Hematopoietic multipotent progenitor cell treated with erythropoietin and hydrocortisone succinate and interleukin-3 and kit ligand, for 8 days (in vitro differentiated cells): ENCODE data around the gene RAPSN.

Experiments used
- DNase-seq: peaks from one replicate; pipeline ENCODE4 v3.0.0-alpha.2; 2015

The RAPSN gene

GRCh38 chr11:47448566-47449427 is at the start of gene RAPSN:
TSS of gene RAPSN (minus strand) at chr11:47449136. CDS start at chr11:47448964, 172 bp downstream.
- DNase-seq, result no peak

- DNase-seq, result no peak
Observed at GRCh38 chr11:47498149-47498548, 49.2 kb upstream of the RAPSN start.

- DNase-seq, result no peak
Observed at GRCh38 chr11:47496808-47497207, 47.9 kb upstream of the RAPSN start.

- no peak for DNase-seq
Observed at GRCh38 chr11:47495856-47496217, 46.9 kb upstream of the RAPSN start.

- no peak for DNase-seq
Observed at GRCh38 chr11:47495011-47495855, 46.3 kb upstream of the RAPSN start.

GRCh38 chr11:47489395-47489755 is 40.4 kb upstream of the RAPSN start:
- DNase-seq, result no peak

- no peak for DNase-seq
Observed at GRCh38 chr11:47488674-47489394, 39.9 kb upstream of the RAPSN start.

GRCh38 chr11:47488111-47488510 is 39.2 kb upstream of the RAPSN start:
- no peak for DNase-seq

- no peak for DNase-seq
Observed at GRCh38 chr11:47487421-47487820, 38.5 kb upstream of the RAPSN start.

- DNase-seq, result no peak
Observed at GRCh38 chr11:47485107-47485506, 36.2 kb upstream of the RAPSN start.

- DNase-seq, result no peak
Observed at GRCh38 chr11:47483457-47483856, 34.5 kb upstream of the RAPSN start.

GRCh38 chr11:47480762-47481161 is 31.8 kb upstream of the RAPSN start:
- no peak for DNase-seq

- no peak for DNase-seq
Observed at GRCh38 chr11:47478651-47479329, 29.9 kb upstream of the RAPSN start.

- no peak for DNase-seq
Observed at GRCh38 chr11:47477753-47478152, 28.8 kb upstream of the RAPSN start.

GRCh38 chr11:47477323-47477722 is 28.4 kb upstream of the RAPSN start:
- DNase-seq, result peak; percentile 65

GRCh38 chr11:47470671-47471070 is 21.7 kb upstream of the RAPSN start:
- DNase-seq, result no peak

GRCh38 chr11:47469361-47470179 is 20.6 kb upstream of the RAPSN start:
- DNase-seq, result no peak

- no peak for DNase-seq
Observed at GRCh38 chr11:47468598-47469214, 19.8 kb upstream of the RAPSN start.

GRCh38 chr11:47467357-47467756 is 18.4 kb upstream of the RAPSN start:
- no peak for DNase-seq

GRCh38 chr11:47466701-47467250 is 17.8 kb upstream of the RAPSN start:
- DNase-seq, result no peak

GRCh38 chr11:47466201-47466600 is 17.3 kb upstream of the RAPSN start:
- no peak for DNase-seq
